Measurements from ENCODE around the gene KIF4B.

Gene KIF4B

DNA sequence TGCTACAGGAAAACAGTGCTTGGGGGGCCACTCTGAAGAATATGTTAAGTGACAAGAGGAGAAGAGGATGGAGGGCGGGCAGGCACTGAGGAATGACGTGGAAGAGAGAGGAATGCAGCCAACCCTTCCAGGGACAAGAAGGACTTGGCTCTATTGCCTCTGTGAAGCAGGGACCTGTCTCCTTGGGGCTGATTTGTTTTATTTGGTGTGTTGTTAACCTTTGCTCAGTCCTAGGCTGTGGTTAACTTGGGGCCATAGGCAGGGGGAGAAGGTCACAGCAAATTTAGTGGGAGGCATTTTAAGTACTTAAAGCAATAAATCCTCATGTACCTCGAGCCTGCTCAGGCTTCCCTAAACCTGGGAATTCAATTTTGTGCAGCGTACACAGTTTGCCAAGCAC is 39.9 kb downstream of the KIF4B start:
- Histone ChIP-seq H2AFZ (ENCODE audit: low read length) (no peak overlapping the region), H3K4me1 (ENCODE audit: insufficient read depth, low read length, poor library complexity, severe bottlenecking) (no peaks in the 10 kb centered on the region), H3K79me2 (ENCODE audit: insufficient read depth, low read length) (no peaks in the 10 kb centered on the region), H3K36me3 (ENCODE audit: insufficient read depth, low read length) (no peaks in the 10 kb centered on the region), H4K20me1 (ENCODE audit: insufficient read depth, low read length, poor library complexity, severe bottlenecking) (no peaks in the 10 kb centered on the region), H3F3A (ENCODE audit: low read depth) (no peaks in the 10 kb centered on the region), H3K9me2 (replicated peaks; ENCODE audit: low read depth, low read length) (no peaks in the 10 kb centered on the region), H3K4me2 (ENCODE audit: low read depth, low read length, poor library complexity, severe bottlenecking) (no peak overlapping the region), H3K4me3 (ENCODE audit: low read length, poor library complexity, severe bottlenecking) (no peak overlapping the region), H3K27me3 (ENCODE audit: insufficient read depth, low read length, poor library complexity, severe bottlenecking) (no peaks in the 10 kb centered on the region), H3K9me3 (ENCODE audit: insufficient read depth, low read depth, low read length) (no peaks in the 10 kb centered on the region), H3K9ac (ENCODE audit: low read depth, low read length, poor library complexity, severe bottlenecking) (no peak overlapping the region)
- no peak for TF ChIP-seq EZH2phosphoT487 (IDR thresholded peaks at IDR 0.05; ENCODE audit: borderline replicate concordance)
- TF ChIP-seq, protein P1, sequence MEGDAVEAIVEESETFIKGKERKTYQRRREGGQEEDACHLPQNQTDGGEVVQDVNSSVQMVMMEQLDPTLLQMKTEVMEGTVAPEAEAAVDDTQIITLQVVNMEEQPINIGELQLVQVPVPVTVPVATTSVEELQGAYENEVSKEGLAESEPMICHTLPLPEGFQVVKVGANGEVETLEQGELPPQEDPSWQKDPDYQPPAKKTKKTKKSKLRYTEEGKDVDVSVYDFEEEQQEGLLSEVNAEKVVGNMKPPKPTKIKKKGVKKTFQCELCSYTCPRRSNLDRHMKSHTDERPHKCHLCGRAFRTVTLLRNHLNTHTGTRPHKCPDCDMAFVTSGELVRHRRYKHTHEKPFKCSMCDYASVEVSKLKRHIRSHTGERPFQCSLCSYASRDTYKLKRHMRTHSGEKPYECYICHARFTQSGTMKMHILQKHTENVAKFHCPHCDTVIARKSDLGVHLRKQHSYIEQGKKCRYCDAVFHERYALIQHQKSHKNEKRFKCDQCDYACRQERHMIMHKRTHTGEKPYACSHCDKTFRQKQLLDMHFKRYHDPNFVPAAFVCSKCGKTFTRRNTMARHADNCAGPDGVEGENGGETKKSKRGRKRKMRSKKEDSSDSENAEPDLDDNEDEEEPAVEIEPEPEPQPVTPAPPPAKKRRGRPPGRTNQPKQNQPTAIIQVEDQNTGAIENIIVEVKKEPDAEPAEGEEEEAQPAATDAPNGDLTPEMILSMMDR (conservative IDR thresholded peaks at IDR 0.05; ENCODE audit: low read length): no peak

DNA sequence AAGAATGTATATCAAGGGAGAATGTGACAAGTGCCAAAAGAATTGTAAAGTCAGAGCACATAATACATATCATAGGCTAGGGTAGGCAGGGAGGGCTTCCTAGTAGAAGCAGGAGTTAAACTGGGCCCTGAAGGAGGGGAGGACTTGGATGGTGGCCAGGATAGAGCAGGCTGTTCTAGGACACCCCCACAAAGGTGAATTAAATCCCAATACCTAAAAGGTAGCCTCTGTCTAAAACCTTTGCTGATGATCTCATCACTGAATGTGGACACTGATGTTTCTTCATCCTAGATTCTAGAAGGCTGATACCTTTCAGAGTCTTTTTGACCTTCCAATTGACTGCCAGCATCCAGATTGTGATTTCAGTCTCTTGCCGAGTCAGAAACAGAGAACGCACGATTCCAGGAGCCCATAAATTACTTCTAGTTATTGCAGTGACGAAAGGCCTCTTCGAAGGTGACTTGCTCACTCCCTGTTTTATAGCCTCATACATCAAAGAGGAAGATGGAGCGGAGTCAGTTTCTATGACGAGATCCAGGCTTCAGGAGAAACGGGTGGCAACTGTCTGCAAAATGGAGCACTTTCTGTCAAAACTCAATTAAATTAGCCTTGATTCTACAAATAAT is 43.2 kb downstream of the KIF4B start:
- Histone ChIP-seq H4K20me1 (ENCODE audit: insufficient read depth, low read length, poor library complexity, severe bottlenecking) (no peaks in the 10 kb centered on the region), H3K27me3 (ENCODE audit: insufficient read depth, low read length, poor library complexity, severe bottlenecking) (no peaks in the 10 kb centered on the region), H3K9me2 (replicated peaks; ENCODE audit: low read depth, low read length) (no peaks in the 10 kb centered on the region), H3K36me3 (ENCODE audit: insufficient read depth, low read length) (no peaks in the 10 kb centered on the region), H3K4me1 (ENCODE audit: insufficient read depth, low read length, poor library complexity, severe bottlenecking) (no peaks in the 10 kb centered on the region), H3F3A (ENCODE audit: low read depth) (no peaks in the 10 kb centered on the region), H3K9ac (ENCODE audit: low read depth, low read length, poor library complexity, severe bottlenecking) (no peak overlapping the region), H3K9me3 (ENCODE audit: insufficient read depth, low read depth, low read length) (no peaks in the 10 kb centered on the region), H3K4me3 (ENCODE audit: low read length, poor library complexity, severe bottlenecking) (no peak overlapping the region), H3K79me2 (ENCODE audit: insufficient read depth, low read length) (no peaks in the 10 kb centered on the region), H3K4me2 (ENCODE audit: low read depth, low read length, poor library complexity, severe bottlenecking) (no peak overlapping the region), H2AFZ (ENCODE audit: low read length) (no peak overlapping the region)
- TF ChIP-seq, protein P1 (conservative IDR thresholded peaks at IDR 0.05; ENCODE audit: low read length): no peak
- TF ChIP-seq EZH2phosphoT487 (IDR thresholded peaks at IDR 0.05; ENCODE audit: borderline replicate concordance): no peak

DNA sequence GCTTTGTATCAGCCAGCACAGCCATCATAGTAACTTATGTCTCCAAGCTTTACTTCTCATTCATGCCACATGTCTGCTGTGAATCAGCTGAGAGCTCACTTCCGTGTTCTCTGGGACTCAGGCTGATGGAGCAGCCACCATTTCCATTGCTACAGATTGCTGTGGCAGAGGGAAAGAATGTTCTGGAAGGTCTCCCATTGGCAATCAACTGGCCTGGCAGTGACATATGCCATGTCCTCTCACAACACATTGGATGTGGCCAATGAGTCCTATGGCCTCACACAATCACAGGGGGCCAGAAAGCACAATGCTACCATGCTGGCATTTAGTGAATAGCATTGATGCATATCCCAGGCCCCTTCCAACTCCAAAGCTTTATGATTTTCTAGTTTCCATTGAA is 44.1 kb downstream of the KIF4B start:
- H3K4me2 ChIP-seq (ENCODE audit: low read depth, low read length, poor library complexity, severe bottlenecking): no peak overlapping the region
- no peak for TF ChIP-seq EZH2phosphoT487 (IDR thresholded peaks at IDR 0.05; ENCODE audit: borderline replicate concordance)
- TF ChIP-seq, protein P1 (conservative IDR thresholded peaks at IDR 0.05; ENCODE audit: low read length): no peak
- no peaks in the 10 kb centered on the region for H3K79me2 ChIP-seq (ENCODE audit: insufficient read depth, low read length)

More for the DNA sequence above, 44.1 kb downstream of the KIF4B start:
- H3F3A ChIP-seq (ENCODE audit: low read depth): no peaks in the 10 kb centered on the region
- no peaks in the 10 kb centered on the region for H3K9me2 ChIP-seq (replicated peaks; ENCODE audit: low read depth, low read length)
- no peaks in the 10 kb centered on the region for H4K20me1 ChIP-seq (ENCODE audit: insufficient read depth, low read length, poor library complexity, severe bottlenecking)
- H3K27me3 ChIP-seq (ENCODE audit: insufficient read depth, low read length, poor library complexity, severe bottlenecking): no peaks in the 10 kb centered on the region
- H2AFZ ChIP-seq (ENCODE audit: low read length): no peak overlapping the region
- no peaks in the 10 kb centered on the region for H3K4me1 ChIP-seq (ENCODE audit: insufficient read depth, low read length, poor library complexity, severe bottlenecking)
- H3K36me3 ChIP-seq (ENCODE audit: insufficient read depth, low read length): no peaks in the 10 kb centered on the region
- no peaks in the 10 kb centered on the region for H3K9me3 ChIP-seq (ENCODE audit: insufficient read depth, low read depth, low read length)
- no peak overlapping the region for H3K4me3 ChIP-seq (ENCODE audit: low read length, poor library complexity, severe bottlenecking)
- H3K9ac ChIP-seq (ENCODE audit: low read depth, low read length, poor library complexity, severe bottlenecking): no peak overlapping the region

All from Loucy (cell line).